ENCODE results near the gene UVRAG.

Gene UVRAG

GRCh38 chr11:76152741-76153570, 337.9 kb downstream of the UVRAG start:
- no peaks in the 10 kb centered on the region for H3K9me3 ChIP-seq (ENCODE audit: insufficient read depth, low read length)
- peak overlapping the region; percentile 71 for H3K4me3 ChIP-seq (ENCODE audit: low read length)
- H3K27ac ChIP-seq (ENCODE audit: low read length), result peak overlapping the region; percentile 21; the same call in 1 of the 2 replicates
- peaks cover 27% of the 10 kb centered on the region for H3K4me1 ChIP-seq (ENCODE audit: low read length)
- H3K4me2 ChIP-seq (ENCODE audit: low read length), result peak overlapping the region; percentile 95
- peak overlapping the region; percentile 100 for H2AFZ ChIP-seq (ENCODE audit: low read depth, low read length)
- TF ChIP-seq EZH2phosphoT487 (IDR thresholded peaks at IDR 0.05; ENCODE audit: low read depth), result no peak
- no peak for TF ChIP-seq CTCF (IDR thresholded peaks at IDR 0.05; ENCODE audit: low read depth, low read length)
- no peaks in the 10 kb centered on the region for H3K27me3 ChIP-seq (ENCODE audit: low read depth, low read length)
- H3K79me2 ChIP-seq (ENCODE audit: low read length), result no peaks in the 10 kb centered on the region
- H3K9ac ChIP-seq (ENCODE audit: low read length), result peak overlapping the region; percentile 75
- H3K36me3 ChIP-seq (replicated peaks; ENCODE audit: low read depth, low read length), result no peaks in the 10 kb centered on the region
- no peaks in the 10 kb centered on the region for H4K20me1 ChIP-seq (ENCODE audit: insufficient read depth, low read length)

GRCh38 chr11:76153571-76153923, 338.5 kb downstream of the UVRAG start:
- H3K79me2 ChIP-seq (ENCODE audit: low read length), result no peaks in the 10 kb centered on the region
- no peak for TF ChIP-seq CTCF (IDR thresholded peaks at IDR 0.05; ENCODE audit: low read depth, low read length)
- TF ChIP-seq EZH2phosphoT487 (IDR thresholded peaks at IDR 0.05; ENCODE audit: low read depth), result no peak
- H3K4me2 ChIP-seq (ENCODE audit: low read length), result peak overlapping the region; percentile 95
- H3K4me3 ChIP-seq (ENCODE audit: low read length), result peak overlapping the region; percentile 71; the same call in 1 of the 2 replicates
- no peaks in the 10 kb centered on the region for H3K9me3 ChIP-seq (ENCODE audit: insufficient read depth, low read length)
- H2AFZ ChIP-seq (ENCODE audit: low read depth, low read length), result peak overlapping the region; percentile 100; the same call in 1 of the 2 replicates
- no peak overlapping the region for H3K27ac ChIP-seq (ENCODE audit: low read length)
- H3K9ac ChIP-seq (ENCODE audit: low read length), result 0 out of 2 replicates have a peak overlapping the region, but pooled peaks have one; percentile 1
- H3K27me3 ChIP-seq (ENCODE audit: low read depth, low read length), result 0 out of 2 replicates have a peak, but pooled peaks cover 4% of the 10 kb centered on the region
- no peaks in the 10 kb centered on the region for H4K20me1 ChIP-seq (ENCODE audit: insufficient read depth, low read length)
- peaks cover 22% of the 10 kb centered on the region for H3K4me1 ChIP-seq (ENCODE audit: low read length)
- H3K36me3 ChIP-seq (replicated peaks; ENCODE audit: low read depth, low read length), result no peaks in the 10 kb centered on the region

- no peak overlapping the region for H2AFZ ChIP-seq (ENCODE audit: low read depth, low read length)
- 0 out of 2 replicates have a peak, but pooled peaks cover 4% of the 10 kb centered on the region for H3K27me3 ChIP-seq (ENCODE audit: low read depth, low read length)
- no peaks in the 10 kb centered on the region for H3K36me3 ChIP-seq (replicated peaks; ENCODE audit: low read depth, low read length)
- H3K27ac ChIP-seq (ENCODE audit: low read length), result no peak overlapping the region
- no peak overlapping the region for H3K4me3 ChIP-seq (ENCODE audit: low read length)
- no peaks in the 10 kb centered on the region for H3K9me3 ChIP-seq (ENCODE audit: insufficient read depth, low read length)
- TF ChIP-seq CTCF (IDR thresholded peaks at IDR 0.05; ENCODE audit: low read depth, low read length) (no peak), EZH2phosphoT487 (IDR thresholded peaks at IDR 0.05; ENCODE audit: low read depth) (no peak)
- no peak overlapping the region for H3K4me2 ChIP-seq (ENCODE audit: low read length)
- no peaks in the 10 kb centered on the region for H3K79me2 ChIP-seq (ENCODE audit: low read length)
- no peak overlapping the region for H3K9ac ChIP-seq (ENCODE audit: low read length)
- H4K20me1 ChIP-seq (ENCODE audit: insufficient read depth, low read length), result no peaks in the 10 kb centered on the region
- peaks cover 22% of the 10 kb centered on the region for H3K4me1 ChIP-seq (ENCODE audit: low read length)
Observed at GRCh38 chr11:76155500-76156227, 340.7 kb downstream of the UVRAG start.

GRCh38 chr11:76156971-76157427, 342.0 kb downstream of the UVRAG start:
- H3K27ac ChIP-seq (ENCODE audit: low read length), result no peak overlapping the region
- no peaks in the 10 kb centered on the region for H4K20me1 ChIP-seq (ENCODE audit: insufficient read depth, low read length)
- no peaks in the 10 kb centered on the region for H3K36me3 ChIP-seq (replicated peaks; ENCODE audit: low read depth, low read length)
- H3K27me3 ChIP-seq (ENCODE audit: low read depth, low read length), result 0 out of 2 replicates have a peak, but pooled peaks cover 4% of the 10 kb centered on the region
- H3K9me3 ChIP-seq (ENCODE audit: insufficient read depth, low read length), result no peaks in the 10 kb centered on the region
- no peak for TF ChIP-seq CTCF (IDR thresholded peaks at IDR 0.05; ENCODE audit: low read depth, low read length)
- TF ChIP-seq EZH2phosphoT487 (IDR thresholded peaks at IDR 0.05; ENCODE audit: low read depth), result no peak
- no peak overlapping the region for H3K4me2 ChIP-seq (ENCODE audit: low read length)
- no peak overlapping the region for H3K4me3 ChIP-seq (ENCODE audit: low read length)
- H3K9ac ChIP-seq (ENCODE audit: low read length), result no peak overlapping the region
- no peaks in the 10 kb centered on the region for H3K79me2 ChIP-seq (ENCODE audit: low read length)
- H3K4me1 ChIP-seq (ENCODE audit: low read length), result peaks cover 18% of the 10 kb centered on the region
- H2AFZ ChIP-seq (ENCODE audit: low read depth, low read length), result no peak overlapping the region

Data from OCI-LY3 (cell line).